IMR-90 (cell line): Measurements from ENCODE around the gene CLPTM1L. TPM values are rescaled to one million over a fixed set of nuclear protein-coding genes. Genes with fewer than 3 reads are reported as not detected.

Source experiments
- ATAC-seq: fragments of 200-7000 bp; cut with Tn5 transposase; 2 replicates; pipeline ENCODE4 v1.9.1; 2020; ENCODE audit warnings: low read depth, mild to moderate bottlenecking, moderate library complexity
- BruUV-seq: library from RNA; stranded (reverse); fragments of 400-500 nt; replicated peaks from 2 replicates; lab custom pipeline; 2021; lab: Mats Ljungman, UMichigan
- CTCF ChIA-PET: fragments of 300-600 bp; formaldehyde crosslinking; extraction: SDS; loops from one replicate; lab custom pipeline; 2021; ENCODE audit warnings: antibody characterized with exemption; lab: Yijun Ruan, JAX
- POLR2A ChIA-PET: fragments of 300-600 bp; sonication (Branson Sonifier 250); formaldehyde crosslinking; loops from one replicate; lab custom pipeline; 2022; ENCODE audit warnings: antibody characterized with exemption; ENCODE audit not compliant: unreplicated experiment; lab: Charles Lee
- DNase-seq: peaks from one replicate; pipeline ENCODE4 v3.0.0; 2013
- H2AFZ ChIP-seq: replicated peaks from 2 replicates; pipeline ENCODE3; 2013; ENCODE audit warnings: low read length, mild to moderate bottlenecking; ENCODE audit not compliant: poor library complexity
- H2AK5ac ChIP-seq: 2 replicates; pipeline ENCODE4 v1.6.1; 2013; ENCODE audit warnings: low read depth, low read length, inconsistent platforms
- H2AK9ac ChIP-seq: replicated peaks from 2 replicates; pipeline ENCODE3; 2013; ENCODE audit warnings: mild to moderate bottlenecking, low read depth, low read length, moderate library complexity; ENCODE audit not compliant: poor library complexity
- H2BK120ac ChIP-seq: 2 replicates; pipeline ENCODE4 v1.6.1; 2013; ENCODE audit warnings: low read depth, low read length, inconsistent platforms
- H2BK15ac ChIP-seq: 3 replicates; pipeline ENCODE4 v1.6.1; 2013; ENCODE audit warnings: low read depth, low read length, inconsistent platforms
- H2BK20ac ChIP-seq: 2 replicates; pipeline ENCODE4 v1.6.1; 2013; ENCODE audit warnings: low read depth, mild to moderate bottlenecking, inconsistent platforms, low read length, moderate library complexity
- H2BK5ac ChIP-seq: 2 replicates; pipeline ENCODE4 v1.6.1; 2013; ENCODE audit warnings: mild to moderate bottlenecking, low read depth, low read length, inconsistent platforms; ENCODE audit not compliant: poor library complexity, severe bottlenecking
- H3K14ac ChIP-seq: replicated peaks from 2 replicates; pipeline ENCODE4 v1.6.1; 2013; ENCODE audit warnings: low read depth, low read length, inconsistent platforms
- H3K18ac ChIP-seq: 2 replicates; pipeline ENCODE4 v1.6.1; 2013; ENCODE audit warnings: low read depth, low read length, control low read depth
- H3K23ac ChIP-seq: 2 replicates; pipeline ENCODE4 v1.6.1; 2013; ENCODE audit warnings: low read depth, low read length, inconsistent platforms
- H3K27ac ChIP-seq: 2 replicates; pipeline ENCODE4 v1.5.1; 2013; ENCODE audit warnings: mild to moderate bottlenecking, control low read depth, low read length; ENCODE audit not compliant: insufficient read depth
- H3K27me3 ChIP-seq: 2 replicates; pipeline ENCODE4 v1.6.1; 2013; ENCODE audit warnings: low read length; ENCODE audit not compliant: control insufficient read depth, insufficient read depth
- H3K36me3 ChIP-seq: 2 replicates; pipeline ENCODE4 v1.6.1; 2013; ENCODE audit warnings: low read length, mixed read lengths; ENCODE audit not compliant: control insufficient read depth, insufficient read depth
- H3K4ac ChIP-seq: 2 replicates; pipeline ENCODE4 v1.6.1; 2013; ENCODE audit warnings: low read depth, low read length, inconsistent platforms
- H3K4me1 ChIP-seq: 2 replicates; pipeline ENCODE4 v1.6.1; 2013; ENCODE audit warnings: low read length, mixed read lengths; ENCODE audit not compliant: control insufficient read depth, insufficient read depth
- H3K4me2 ChIP-seq: 2 replicates; pipeline ENCODE4 v1.6.1; 2013; ENCODE audit warnings: low read depth, mild to moderate bottlenecking, control low read depth, low read length, moderate library complexity
- H3K4me3 ChIP-seq: 2 replicates; pipeline ENCODE4 v1.5.1; 2013; ENCODE audit warnings: low read depth, mild to moderate bottlenecking, control low read depth, low read length, moderate library complexity; ENCODE audit not compliant: insufficient read depth
- H3K56ac ChIP-seq: 2 replicates; pipeline ENCODE4 v1.6.1; 2013; ENCODE audit warnings: low read length, inconsistent platforms; ENCODE audit not compliant: insufficient read depth; ENCODE audit errors: extremely low read depth
- H3K79me1 ChIP-seq, 2 experiments: 2 replicates each; pipeline ENCODE4 v1.6.1; 2013; ENCODE audit warnings: low read length in 2 of 2, inconsistent platforms in 1 of 2, low read depth in 1 of 2
- H3K9ac ChIP-seq: 2 replicates; pipeline ENCODE4 v1.6.1; 2013; ENCODE audit warnings: low read depth, low read length, control low read depth
- H3K9me1 ChIP-seq: 2 replicates; pipeline ENCODE4 v1.6.1; 2013; ENCODE audit warnings: low read length, inconsistent platforms; ENCODE audit not compliant: insufficient read depth
- H3K9me3 ChIP-seq: 2 replicates; pipeline ENCODE4 v1.6.1; 2013; ENCODE audit warnings: low read length; ENCODE audit not compliant: control insufficient read depth, insufficient read depth
- H4K20me1 ChIP-seq: 2 replicates; pipeline ENCODE4 v1.6.1; 2013; ENCODE audit warnings: low read length, inconsistent platforms; ENCODE audit not compliant: insufficient read depth
- H4K5ac ChIP-seq: 2 replicates; pipeline ENCODE4 v1.6.1; 2013; ENCODE audit warnings: mild to moderate bottlenecking, low read depth, low read length, control low read depth
- H4K8ac ChIP-seq, 2 experiments: 2 replicates each; pipeline ENCODE4 v1.6.1; 2013; ENCODE audit warnings: low read depth in 2 of 2, low read length in 2 of 2, control low read depth in 1 of 2, inconsistent platforms in 1 of 2
- H4K91ac ChIP-seq: 2 replicates; pipeline ENCODE4 v1.6.1; 2013; ENCODE audit warnings: low read depth, low read length, inconsistent platforms; ENCODE audit not compliant: insufficient read depth
- BHLHE40 ChIP-seq: fragments of 150-350 bp; IDR thresholded peaks from 2 replicates; pipeline ENCODE4 v1.6.1; 2016; ENCODE audit warnings: mild to moderate bottlenecking, low read depth, low read length
- CEBPB ChIP-seq: IDR thresholded peaks from 2 replicates; pipeline ENCODE4 v1.6.1; 2012; ENCODE audit warnings: low read depth, low read length, improper control_type of control experiment
- CHD1 ChIP-seq: IDR thresholded peaks from 2 replicates; pipeline ENCODE4 v1.6.1; 2012; ENCODE audit warnings: low read depth, low read length, improper control_type of control experiment
- FOS ChIP-seq: fragments of 150-350 bp; IDR thresholded peaks from 2 replicates; pipeline ENCODE4 v1.6.1; 2016; ENCODE audit warnings: low read depth, low read length
- MAFK ChIP-seq: IDR thresholded peaks from 2 replicates; pipeline ENCODE4 v1.6.1; 2012; ENCODE audit warnings: low read depth, low read length, improper control_type of control experiment
- MAZ ChIP-seq: IDR thresholded peaks from 2 replicates; pipeline ENCODE4 v1.6.1; 2012; ENCODE audit warnings: low read depth, mild to moderate bottlenecking, low read length, improper control_type of control experiment, moderate library complexity, borderline replicate concordance
- MXI1 ChIP-seq: IDR thresholded peaks from 2 replicates; pipeline ENCODE4 v1.6.1; 2012; ENCODE audit warnings: low read depth, mild to moderate bottlenecking, low read length, moderate library complexity, borderline replicate concordance
- NFE2L2 ChIP-seq: fragments of 150-350 bp; IDR thresholded peaks from 2 replicates; pipeline ENCODE4 v1.6.1; 2016; ENCODE audit warnings: low read depth, mild to moderate bottlenecking, low read length
- POLR2A ChIP-seq: IDR thresholded peaks from 2 replicates; pipeline ENCODE4 v1.6.1; 2012; ENCODE audit warnings: mild to moderate bottlenecking, low read depth, low read length
- RAD21 ChIP-seq: IDR thresholded peaks from 2 replicates; pipeline ENCODE4 v1.6.1; 2012; ENCODE audit warnings: low read length, improper control_type of control experiment
- RCOR1 ChIP-seq: IDR thresholded peaks from 2 replicates; pipeline ENCODE4 v1.6.1; 2012; ENCODE audit warnings: mild to moderate bottlenecking, low read length, improper control_type of control experiment; ENCODE audit not compliant: insufficient replicate concordance
- RFX5 ChIP-seq: IDR thresholded peaks from 2 replicates; pipeline ENCODE4 v1.8.0; 2012; ENCODE audit warnings: low read depth, mild to moderate bottlenecking, low read length, moderate library complexity
- SMC3 ChIP-seq: fragments of 150-350 bp; IDR thresholded peaks from 2 replicates; pipeline ENCODE4 v1.6.1; 2016; ENCODE audit warnings: low read depth, mild to moderate bottlenecking, antibody characterized with exemption, low read length, moderate library complexity
- USF2 ChIP-seq: fragments of 150-350 bp; IDR thresholded peaks from 2 replicates; pipeline ENCODE4 v1.6.1; 2017; ENCODE audit warnings: mild to moderate bottlenecking, antibody characterized with exemption, low read length, low read depth
- WGBS, 2 experiments: methylation state at CpG; one replicate each; pipeline versions ENCODE4 v1.1.5 to v1.1.7; 2013; ENCODE audit warnings: missing lambda C conversion rate in 2 of 2; ENCODE audit not compliant: insufficient read length in 1 of 2; ENCODE audit errors: extremely low coverage in 2 of 2; 5-methylcytosine and 5-hydroxymethylcytosine counted together
- dilution Hi-C: fragments of 300-500 bp; cut with HindIII; formaldehyde crosslinking; loops from one replicate; pipeline ENCODE4 v1.14.3; 2018; ENCODE audit warnings: low sequenced_read_pairs; ENCODE audit not compliant: unreplicated experiment
- in situ Hi-C: fragments of 300-500 bp; cut with MboI; formaldehyde crosslinking; loops from 3 replicates; pipeline ENCODE4 v1.14.3; 2019; ENCODE audit warnings: low sequenced_read_pairs, inconsistent platforms, mixed read lengths
- intact Hi-C: fragments of 100-400 bp; cut with micrococcal nuclease; formaldehyde crosslinking; loops from 2 replicates; pipeline ENCODE4 v1.10.0; 2022
- polyA plus RNA-seq, 3 experiments: library from polyadenylated mRNA; depleted of rRNA; stranded (reverse); fragments of >200 nt; gene quantifications; 2 replicates each; pipeline ENCODE4 v1.2.3, GENCODE V29; 2012; ENCODE audit warnings: low replicate concordance in 1 of 3
- total RNA-seq: library from RNA; depleted of rRNA; stranded (reverse); fragments of >200 nt; gene quantifications from 2 replicates; pipeline ENCODE4 v1.2.3, GENCODE V29; 2012
- TF ChIP-seq, protein P1 (sequence below): conservative IDR thresholded peaks from 2 replicates; pipeline ENCODE4 v1.5.1; 2012; ENCODE audit warnings: mild to moderate bottlenecking, low read depth, low read length, improper control_type of control experiment
- TF ChIP-seq, protein P2 (sequence below): fragments of 150-350 bp; IDR thresholded peaks from 2 replicates; pipeline ENCODE4 v1.6.1; 2016; ENCODE audit warnings: low read depth, mild to moderate bottlenecking, low read length, moderate library complexity, borderline replicate concordance

The CLPTM1L gene
- total and polyA plus RNA-seq, 2 of the 4 experiments (the other 2 are of a cell fraction): 114 to 137 TPM

DNA sequence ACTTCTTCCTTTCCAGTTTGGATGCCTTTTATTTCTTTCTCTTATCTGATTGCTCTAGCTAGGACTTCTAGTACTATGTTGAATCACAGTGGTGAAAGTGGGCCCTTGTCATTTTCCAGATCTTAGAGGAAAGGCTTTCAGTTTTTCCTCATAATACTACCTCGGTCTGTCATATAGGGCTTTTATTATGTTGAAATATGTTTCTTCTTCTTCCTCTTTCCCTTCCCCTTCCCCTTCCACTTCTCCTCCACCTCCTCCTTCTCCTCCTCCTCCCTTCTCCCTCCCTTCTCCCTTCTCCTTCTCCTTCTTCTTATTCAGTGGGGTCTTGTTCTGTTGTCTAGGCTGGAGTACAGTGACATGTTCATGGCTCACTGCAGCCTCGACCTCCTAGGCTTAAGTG lies 40.9 kb downstream of the CLPTM1L start:
- CTCF ChIA-PET: no interaction called here
- POLR2A ChIA-PET: no interaction called here

More for the DNA sequence above, 40.9 kb downstream of the CLPTM1L start:
- H3K9ac ChIP-seq: no peak overlapping the region
- H2BK5ac ChIP-seq: no peak overlapping the region
- H3K9me1 ChIP-seq: no peaks in the 10 kb centered on the region
- no CpG with 5 or more reads among the region's 2 CpGs for WGBS, 2 experiments
- H2AFZ ChIP-seq: no peak overlapping the region
- TF ChIP-seq RCOR1 (no peak), USF2 (no peak), BHLHE40 (no peak), FOS (no peak), MXI1 (no peak), CHD1 (no peak), POLR2A (no peak), NFE2L2 (no peak), RAD21 (no peak), RFX5 (no peak), MAFK (no peak), MAZ (no peak), CEBPB (no peak), SMC3 (no peak)
- TF ChIP-seq, protein P1, sequence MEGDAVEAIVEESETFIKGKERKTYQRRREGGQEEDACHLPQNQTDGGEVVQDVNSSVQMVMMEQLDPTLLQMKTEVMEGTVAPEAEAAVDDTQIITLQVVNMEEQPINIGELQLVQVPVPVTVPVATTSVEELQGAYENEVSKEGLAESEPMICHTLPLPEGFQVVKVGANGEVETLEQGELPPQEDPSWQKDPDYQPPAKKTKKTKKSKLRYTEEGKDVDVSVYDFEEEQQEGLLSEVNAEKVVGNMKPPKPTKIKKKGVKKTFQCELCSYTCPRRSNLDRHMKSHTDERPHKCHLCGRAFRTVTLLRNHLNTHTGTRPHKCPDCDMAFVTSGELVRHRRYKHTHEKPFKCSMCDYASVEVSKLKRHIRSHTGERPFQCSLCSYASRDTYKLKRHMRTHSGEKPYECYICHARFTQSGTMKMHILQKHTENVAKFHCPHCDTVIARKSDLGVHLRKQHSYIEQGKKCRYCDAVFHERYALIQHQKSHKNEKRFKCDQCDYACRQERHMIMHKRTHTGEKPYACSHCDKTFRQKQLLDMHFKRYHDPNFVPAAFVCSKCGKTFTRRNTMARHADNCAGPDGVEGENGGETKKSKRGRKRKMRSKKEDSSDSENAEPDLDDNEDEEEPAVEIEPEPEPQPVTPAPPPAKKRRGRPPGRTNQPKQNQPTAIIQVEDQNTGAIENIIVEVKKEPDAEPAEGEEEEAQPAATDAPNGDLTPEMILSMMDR: no peak
- TF ChIP-seq, protein P2, sequence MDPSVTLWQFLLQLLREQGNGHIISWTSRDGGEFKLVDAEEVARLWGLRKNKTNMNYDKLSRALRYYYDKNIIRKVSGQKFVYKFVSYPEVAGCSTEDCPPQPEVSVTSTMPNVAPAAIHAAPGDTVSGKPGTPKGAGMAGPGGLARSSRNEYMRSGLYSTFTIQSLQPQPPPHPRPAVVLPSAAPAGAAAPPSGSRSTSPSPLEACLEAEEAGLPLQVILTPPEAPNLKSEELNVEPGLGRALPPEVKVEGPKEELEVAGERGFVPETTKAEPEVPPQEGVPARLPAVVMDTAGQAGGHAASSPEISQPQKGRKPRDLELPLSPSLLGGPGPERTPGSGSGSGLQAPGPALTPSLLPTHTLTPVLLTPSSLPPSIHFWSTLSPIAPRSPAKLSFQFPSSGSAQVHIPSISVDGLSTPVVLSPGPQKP: no peak
- H3K56ac ChIP-seq: no peak overlapping the region
- H3K4me2 ChIP-seq: no peak overlapping the region
- DNase-seq (no peak), ATAC-seq (no peak)
- H3K27me3 ChIP-seq: peaks cover 12% of the 10 kb centered on the region; the same call in 1 of the 2 replicates
- H3K36me3 ChIP-seq: no peaks in the 10 kb centered on the region
- dilution Hi-C loops (no loop called here), intact Hi-C loops (no loop called here), in situ Hi-C loops (no loop called here)
- no peak overlapping the region for H2BK15ac ChIP-seq
- H3K27ac ChIP-seq: no peak overlapping the region
- no peaks in the 10 kb centered on the region for H4K20me1 ChIP-seq
- H4K91ac ChIP-seq: no peak overlapping the region
- H3K9me3 ChIP-seq: no peaks in the 10 kb centered on the region; the same call in 1 of the 2 replicates
- no peak overlapping the region for H3K14ac ChIP-seq
- no peak overlapping the region for H2AK9ac ChIP-seq
- no peak overlapping the region for H3K23ac ChIP-seq
- H3K4me1 ChIP-seq: no peaks in the 10 kb centered on the region
- BruUV-seq: no TSS peak
- H2AK5ac ChIP-seq: no peak overlapping the region
- H2BK20ac ChIP-seq: no peak overlapping the region
- H4K8ac ChIP-seq: no peak overlapping the region
- H4K5ac ChIP-seq: no peak overlapping the region
- H2BK120ac ChIP-seq: no peak overlapping the region
- no peak overlapping the region for H3K4me3 ChIP-seq
- H3K18ac ChIP-seq: no peak overlapping the region
- no peaks in the 10 kb centered on the region for H3K79me1 ChIP-seq
- H3K4ac ChIP-seq: no peak overlapping the region
